ENCODE measurements around the gene POLN. TPM values are rescaled to one million over a fixed set of nuclear protein-coding genes. Genes with fewer than 3 reads are reported as not detected.

Gene POLN
- total and polyA plus RNA-seq, 2 experiments from 2014 or later = 1.8 to 4.0 TPM

- no peak for TF ChIP-seq CREB1 (CRISPR knock-in tag; IDR thresholded peaks at IDR 0.05; ENCODE audit: low read depth)
- no peak for TF ChIP-seq EZH2phosphoT487 (IDR thresholded peaks at IDR 0.05; ENCODE audit: unreplicated experiment)
- TF ChIP-seq, protein P1, sequence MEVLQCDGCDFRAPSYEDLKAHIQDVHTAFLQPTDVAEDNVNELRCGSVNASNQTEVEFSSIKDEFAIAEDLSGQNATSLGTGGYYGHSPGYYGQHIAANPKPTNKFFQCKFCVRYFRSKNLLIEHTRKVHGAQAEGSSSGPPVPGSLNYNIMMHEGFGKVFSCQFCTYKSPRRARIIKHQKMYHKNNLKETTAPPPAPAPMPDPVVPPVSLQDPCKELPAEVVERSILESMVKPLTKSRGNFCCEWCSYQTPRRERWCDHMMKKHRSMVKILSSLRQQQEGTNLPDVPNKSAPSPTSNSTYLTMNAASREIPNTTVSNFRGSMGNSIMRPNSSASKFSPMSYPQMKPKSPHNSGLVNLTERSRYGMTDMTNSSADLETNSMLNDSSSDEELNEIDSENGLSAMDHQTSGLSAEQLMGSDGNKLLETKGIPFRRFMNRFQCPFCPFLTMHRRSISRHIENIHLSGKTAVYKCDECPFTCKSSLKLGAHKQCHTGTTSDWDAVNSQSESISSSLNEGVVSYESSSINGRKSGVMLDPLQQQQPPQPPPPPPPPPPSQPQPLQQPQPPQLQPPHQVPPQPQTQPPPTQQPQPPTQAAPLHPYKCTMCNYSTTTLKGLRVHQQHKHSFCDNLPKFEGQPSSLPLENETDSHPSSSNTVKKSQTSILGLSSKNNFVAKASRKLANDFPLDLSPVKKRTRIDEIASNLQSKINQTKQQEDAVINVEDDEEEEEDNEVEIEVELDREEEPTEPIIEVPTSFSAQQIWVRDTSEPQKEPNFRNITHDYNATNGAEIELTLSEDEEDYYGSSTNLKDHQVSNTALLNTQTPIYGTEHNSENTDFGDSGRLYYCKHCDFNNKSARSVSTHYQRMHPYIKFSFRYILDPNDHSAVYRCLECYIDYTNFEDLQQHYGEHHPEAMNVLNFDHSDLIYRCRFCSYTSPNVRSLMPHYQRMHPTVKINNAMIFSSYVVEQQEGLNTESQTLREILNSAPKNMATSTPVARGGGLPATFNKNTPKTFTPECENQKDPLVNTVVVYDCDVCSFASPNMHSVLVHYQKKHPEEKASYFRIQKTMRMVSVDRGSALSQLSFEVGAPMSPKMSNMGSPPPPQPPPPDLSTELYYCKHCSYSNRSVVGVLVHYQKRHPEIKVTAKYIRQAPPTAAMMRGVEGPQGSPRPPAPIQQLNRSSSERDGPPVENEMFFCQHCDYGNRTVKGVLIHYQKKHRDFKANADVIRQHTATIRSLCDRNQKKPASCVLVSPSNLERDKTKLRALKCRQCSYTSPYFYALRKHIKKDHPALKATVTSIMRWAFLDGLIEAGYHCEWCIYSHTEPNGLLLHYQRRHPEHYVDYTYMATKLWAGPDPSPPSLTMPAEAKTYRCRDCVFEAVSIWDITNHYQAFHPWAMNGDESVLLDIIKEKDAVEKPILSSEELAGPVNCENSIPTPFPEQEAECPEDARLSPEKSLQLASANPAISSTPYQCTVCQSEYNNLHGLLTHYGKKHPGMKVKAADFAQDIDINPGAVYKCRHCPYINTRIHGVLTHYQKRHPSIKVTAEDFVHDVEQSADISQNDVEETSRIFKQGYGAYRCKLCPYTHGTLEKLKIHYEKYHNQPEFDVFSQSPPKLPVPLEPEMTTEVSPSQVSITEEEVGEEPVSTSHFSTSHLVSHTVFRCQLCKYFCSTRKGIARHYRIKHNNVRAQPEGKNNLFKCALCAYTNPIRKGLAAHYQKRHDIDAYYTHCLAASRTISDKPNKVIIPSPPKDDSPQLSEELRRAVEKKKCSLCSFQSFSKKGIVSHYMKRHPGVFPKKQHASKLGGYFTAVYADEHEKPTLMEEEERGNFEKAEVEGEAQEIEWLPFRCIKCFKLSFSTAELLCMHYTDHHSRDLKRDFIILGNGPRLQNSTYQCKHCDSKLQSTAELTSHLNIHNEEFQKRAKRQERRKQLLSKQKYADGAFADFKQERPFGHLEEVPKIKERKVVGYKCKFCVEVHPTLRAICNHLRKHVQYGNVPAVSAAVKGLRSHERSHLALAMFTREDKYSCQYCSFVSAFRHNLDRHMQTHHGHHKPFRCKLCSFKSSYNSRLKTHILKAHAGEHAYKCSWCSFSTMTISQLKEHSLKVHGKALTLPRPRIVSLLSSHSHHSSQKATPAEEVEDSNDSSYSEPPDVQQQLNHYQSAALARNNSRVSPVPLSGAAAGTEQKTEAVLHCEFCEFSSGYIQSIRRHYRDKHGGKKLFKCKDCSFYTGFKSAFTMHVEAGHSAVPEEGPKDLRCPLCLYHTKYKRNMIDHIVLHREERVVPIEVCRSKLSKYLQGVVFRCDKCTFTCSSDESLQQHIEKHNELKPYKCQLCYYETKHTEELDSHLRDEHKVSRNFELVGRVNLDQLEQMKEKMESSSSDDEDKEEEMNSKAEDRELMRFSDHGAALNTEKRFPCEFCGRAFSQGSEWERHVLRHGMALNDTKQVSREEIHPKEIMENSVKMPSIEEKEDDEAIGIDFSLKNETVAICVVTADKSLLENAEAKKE (CRISPR knock-in tag; IDR thresholded peaks at IDR 0.05) = no peak
- no peak for TF ChIP-seq POLR2AphosphoS5 (IDR thresholded peaks at IDR 0.05; ENCODE audit: low read depth)
- no peak for TF ChIP-seq JUNB (IDR thresholded peaks at IDR 0.05; ENCODE audit: unreplicated experiment)
- TF ChIP-seq, protein P2, sequence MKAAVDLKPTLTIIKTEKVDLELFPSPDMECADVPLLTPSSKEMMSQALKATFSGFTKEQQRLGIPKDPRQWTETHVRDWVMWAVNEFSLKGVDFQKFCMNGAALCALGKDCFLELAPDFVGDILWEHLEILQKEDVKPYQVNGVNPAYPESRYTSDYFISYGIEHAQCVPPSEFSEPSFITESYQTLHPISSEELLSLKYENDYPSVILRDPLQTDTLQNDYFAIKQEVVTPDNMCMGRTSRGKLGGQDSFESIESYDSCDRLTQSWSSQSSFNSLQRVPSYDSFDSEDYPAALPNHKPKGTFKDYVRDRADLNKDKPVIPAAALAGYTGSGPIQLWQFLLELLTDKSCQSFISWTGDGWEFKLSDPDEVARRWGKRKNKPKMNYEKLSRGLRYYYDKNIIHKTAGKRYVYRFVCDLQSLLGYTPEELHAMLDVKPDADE (IDR thresholded peaks at IDR 0.05) = no peak
- TF ChIP-seq, protein P3, sequence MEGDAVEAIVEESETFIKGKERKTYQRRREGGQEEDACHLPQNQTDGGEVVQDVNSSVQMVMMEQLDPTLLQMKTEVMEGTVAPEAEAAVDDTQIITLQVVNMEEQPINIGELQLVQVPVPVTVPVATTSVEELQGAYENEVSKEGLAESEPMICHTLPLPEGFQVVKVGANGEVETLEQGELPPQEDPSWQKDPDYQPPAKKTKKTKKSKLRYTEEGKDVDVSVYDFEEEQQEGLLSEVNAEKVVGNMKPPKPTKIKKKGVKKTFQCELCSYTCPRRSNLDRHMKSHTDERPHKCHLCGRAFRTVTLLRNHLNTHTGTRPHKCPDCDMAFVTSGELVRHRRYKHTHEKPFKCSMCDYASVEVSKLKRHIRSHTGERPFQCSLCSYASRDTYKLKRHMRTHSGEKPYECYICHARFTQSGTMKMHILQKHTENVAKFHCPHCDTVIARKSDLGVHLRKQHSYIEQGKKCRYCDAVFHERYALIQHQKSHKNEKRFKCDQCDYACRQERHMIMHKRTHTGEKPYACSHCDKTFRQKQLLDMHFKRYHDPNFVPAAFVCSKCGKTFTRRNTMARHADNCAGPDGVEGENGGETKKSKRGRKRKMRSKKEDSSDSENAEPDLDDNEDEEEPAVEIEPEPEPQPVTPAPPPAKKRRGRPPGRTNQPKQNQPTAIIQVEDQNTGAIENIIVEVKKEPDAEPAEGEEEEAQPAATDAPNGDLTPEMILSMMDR (conservative IDR thresholded peaks at IDR 0.05; ENCODE audit: low read depth in 2 of 2) = no peak
- no peak for TF ChIP-seq REST (IDR thresholded peaks at IDR 0.05; ENCODE audit: unreplicated experiment)
- TF ChIP-seq ZNF114 (CRISPR knock-in tag; IDR thresholded peaks at IDR 0.05) = no peak
- Histone ChIP-seq H3F3A (replicated peaks; ENCODE audit: low read depth) (no peaks in the 10 kb centered on the region), H2AFZ (no peak overlapping the region), H3K9me2 (ENCODE audit: insufficient read depth) (no peaks in the 10 kb centered on the region), H3K27ac (ENCODE audit: low read depth) (no peak overlapping the region), H3K79me2 (replicated peaks; ENCODE audit: insufficient read depth) (peaks cover 7% of the 10 kb centered on the region), H4K20me1 (replicated peaks; ENCODE audit: insufficient read depth) (peaks cover 3% of the 10 kb centered on the region), H3K4me2 (no peak overlapping the region), H3K27me3 (ENCODE audit: insufficient read depth) (no peaks in the 10 kb centered on the region), H3K4me1 (ENCODE audit: insufficient read depth) (peaks cover 3% of the 10 kb centered on the region), H3K36me3 (ENCODE audit: insufficient read depth) (no peaks in the 10 kb centered on the region; the same call in 1 of the 2 replicates), H3K4me3 (no peak overlapping the region)
- Mint-ChIP-seq H3K9me3 (peaks cover 24% of the 10 kb centered on the region), H3K27me3 (ENCODE audit: insufficient read depth, low read depth, poor library complexity) (peaks cover 8% of the 10 kb centered on the region), H3K36me3 (ENCODE audit: low read depth) (peaks cover 16% of the 10 kb centered on the region), H3K4me3 (no peak overlapping the region), H3K4me1 (peaks cover 2% of the 10 kb centered on the region), H3K27ac (no peak overlapping the region)
- no peak for DNase-seq (ENCODE audit: low spot score)
- no peak for ATAC-seq
Measured at GRCh38 chr4:2245787-2246275, 3.9 kb upstream of the POLN start.
